Stimulated activated CD8-positive, alpha-beta memory T cell treated with anti-CD3 and anti-CD28 coated beads, Interleukin-15, amount 100 ng/mL, for 24 hours (primary cell): ENCODE data around the gene EBF3.

Experiments used
- DNase-seq: peaks from one replicate; pipeline ENCODE4 v3.0.0-alpha.2; 2020; ENCODE audit warnings: low read depth

The EBF3 gene

DNA sequence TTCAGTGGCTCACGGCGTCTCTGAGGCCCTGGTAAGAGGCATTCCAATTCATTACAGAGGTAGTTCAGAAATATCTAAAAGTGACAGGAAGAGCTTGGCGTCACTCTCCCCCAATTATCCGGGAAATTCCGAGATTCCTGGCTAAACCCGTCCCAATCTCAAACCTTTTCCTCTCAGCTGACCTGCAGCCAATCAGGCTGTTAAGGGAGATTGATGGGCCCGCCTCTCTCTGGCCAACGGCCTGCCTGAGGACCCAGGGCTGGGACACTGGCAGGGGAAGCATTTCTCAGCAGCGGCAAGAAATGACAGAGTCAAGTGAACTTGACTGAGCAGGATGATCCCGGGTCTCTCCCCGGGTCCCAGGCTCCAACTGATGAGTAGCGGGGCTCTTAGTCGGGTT, 72.3 kb downstream of the EBF3 start:
- no peak for DNase-seq

GRCh38 chr10:129890170-129890569, 73.9 kb downstream of the EBF3 start:
- no peak for DNase-seq

- DNase-seq: peak; percentile 35
Observed at GRCh38 chr10:129888784-129889616, 75.1 kb downstream of the EBF3 start.

GRCh38 chr10:129887986-129888783, 75.9 kb downstream of the EBF3 start:
- no peak for DNase-seq

DNA sequence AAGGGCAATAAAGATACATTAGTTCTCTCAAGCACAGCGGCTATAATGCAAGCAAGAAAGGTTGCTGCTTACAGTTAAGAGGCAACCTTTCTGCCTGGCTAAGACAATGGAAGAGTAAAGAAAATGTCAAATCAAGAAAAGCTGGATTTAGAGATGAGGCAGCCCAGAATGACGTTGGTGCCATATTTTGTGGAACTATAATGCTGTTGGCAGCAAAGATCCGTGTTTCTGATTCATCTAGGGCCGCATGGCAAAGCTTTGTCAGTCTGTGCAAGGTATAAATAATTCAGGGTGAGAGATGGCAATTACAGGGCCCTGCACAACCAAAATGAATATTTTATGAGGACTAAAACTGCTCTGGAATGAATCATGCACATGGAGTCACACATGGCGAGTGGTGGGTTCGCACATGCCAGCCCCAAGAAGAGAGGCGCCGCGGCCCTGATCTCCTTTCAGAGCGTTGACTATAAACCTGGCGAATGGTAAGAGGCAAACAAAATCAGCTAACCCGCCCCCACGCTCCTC, 76.6 kb downstream of the EBF3 start:
- DNase-seq: no peak

- DNase-seq: no peak
Observed at GRCh38 chr10:129886263-129886662, 77.8 kb downstream of the EBF3 start.

DNA sequence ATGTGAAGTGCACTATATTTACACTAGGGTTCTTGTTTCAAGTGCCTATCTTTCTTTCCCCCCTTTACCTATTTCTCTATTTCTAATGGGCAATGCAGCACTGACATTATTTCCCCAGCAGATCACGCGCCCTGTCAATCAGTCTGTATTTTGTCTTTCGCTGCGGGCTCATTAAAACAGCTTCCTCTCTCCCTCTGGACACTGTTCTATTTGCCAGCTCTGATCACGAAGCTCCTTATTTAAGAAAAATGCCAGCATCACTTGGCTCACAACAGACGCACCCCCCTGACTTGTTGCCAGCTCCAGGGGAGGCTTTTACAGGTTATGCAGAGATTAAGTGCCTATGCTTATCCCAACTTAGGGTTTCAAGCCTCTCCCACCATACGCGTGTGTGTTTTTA, 78.5 kb downstream of the EBF3 start:
- no peak for DNase-seq

DNA sequence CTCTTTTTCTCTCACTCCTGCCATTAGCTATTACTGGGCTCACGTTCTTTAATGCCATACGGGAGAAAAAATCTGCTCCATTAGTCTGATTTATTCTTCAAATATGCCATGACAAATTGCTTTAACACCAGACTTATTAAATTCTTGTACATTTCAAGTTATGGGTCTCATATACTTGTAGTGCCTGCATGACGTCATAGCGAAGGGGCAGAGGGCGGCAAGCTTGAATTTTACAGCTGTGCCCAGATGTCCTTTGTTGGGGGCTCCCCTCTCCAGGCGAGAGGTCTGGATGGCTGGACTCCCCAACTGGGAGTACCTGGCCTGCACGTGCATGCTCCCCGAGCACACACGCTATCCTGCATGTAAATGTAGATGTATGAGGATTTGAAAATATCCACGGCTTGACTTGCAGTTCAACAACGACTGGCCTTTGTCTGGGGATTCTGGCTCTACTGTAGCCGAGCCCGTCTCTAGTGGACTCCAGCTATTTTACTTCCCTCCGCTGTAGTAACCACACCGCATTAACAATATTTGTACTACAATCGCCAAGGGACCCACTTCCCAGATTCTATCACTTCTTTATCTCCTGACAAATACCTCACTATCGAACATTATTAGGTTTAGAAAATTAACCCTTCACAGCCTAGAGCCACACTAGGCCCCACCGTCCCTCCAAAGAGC, 79.5 kb downstream of the EBF3 start:
- DNase-seq: no peak

DNA sequence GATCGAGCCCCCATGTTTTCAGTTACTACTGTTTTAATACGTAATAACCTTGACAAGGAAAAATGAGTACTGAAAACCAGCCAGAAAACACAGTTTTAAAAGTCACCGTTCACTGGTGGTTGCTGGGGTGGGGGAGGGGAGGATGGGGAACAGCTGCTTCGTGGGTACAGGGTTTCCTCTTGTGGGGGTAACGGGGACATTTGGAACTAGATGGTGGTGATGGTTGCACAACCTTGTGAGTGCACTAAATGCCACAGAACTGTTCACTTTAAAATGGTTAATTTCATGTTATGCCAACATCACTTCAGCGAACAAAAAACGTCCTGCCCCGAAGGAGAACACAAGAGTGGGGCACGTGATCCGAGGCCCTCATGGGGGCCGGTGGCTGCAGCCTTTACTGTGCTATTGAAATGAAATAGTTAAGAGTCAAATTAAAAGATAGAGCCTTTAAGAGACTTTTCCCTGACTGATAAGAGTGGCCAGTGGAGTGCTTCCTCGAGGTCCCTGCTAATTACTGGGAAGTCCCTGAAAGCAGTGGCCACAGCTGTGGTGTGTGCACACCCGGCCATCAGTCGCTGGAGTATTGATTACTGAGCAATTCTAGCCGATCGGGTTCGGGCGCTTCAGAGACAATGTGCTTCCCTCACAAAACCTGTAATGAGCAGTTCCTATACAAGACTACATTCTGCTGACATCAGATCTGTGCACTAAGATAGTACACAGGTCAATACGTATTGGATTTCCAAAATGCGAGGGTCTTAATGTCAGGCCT, 80.3 kb downstream of the EBF3 start:
- DNase-seq: no peak

DNA sequence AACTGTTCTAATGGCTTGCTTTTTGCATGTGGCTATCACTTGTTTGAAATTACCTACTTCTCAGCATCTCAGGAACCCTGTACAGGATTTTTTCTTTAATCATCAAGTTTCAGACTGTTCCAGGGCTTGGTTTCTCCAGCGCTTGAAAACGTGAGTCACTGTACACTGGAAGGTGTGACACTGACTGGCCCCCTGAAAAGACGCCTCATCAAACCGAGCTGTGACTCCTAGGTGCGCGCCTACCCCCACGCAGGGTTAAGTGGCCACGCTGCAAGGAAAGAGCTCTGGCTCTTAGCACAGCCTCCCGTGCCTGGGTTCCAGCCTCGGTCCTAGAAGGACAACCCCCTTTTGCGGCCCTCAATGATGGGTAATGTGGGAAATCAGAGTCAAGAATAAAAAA, 81.0 kb downstream of the EBF3 start:
- no peak for DNase-seq

GRCh38 chr10:129882291-129883010, 81.6 kb downstream of the EBF3 start:
- DNase-seq: no peak

DNA sequence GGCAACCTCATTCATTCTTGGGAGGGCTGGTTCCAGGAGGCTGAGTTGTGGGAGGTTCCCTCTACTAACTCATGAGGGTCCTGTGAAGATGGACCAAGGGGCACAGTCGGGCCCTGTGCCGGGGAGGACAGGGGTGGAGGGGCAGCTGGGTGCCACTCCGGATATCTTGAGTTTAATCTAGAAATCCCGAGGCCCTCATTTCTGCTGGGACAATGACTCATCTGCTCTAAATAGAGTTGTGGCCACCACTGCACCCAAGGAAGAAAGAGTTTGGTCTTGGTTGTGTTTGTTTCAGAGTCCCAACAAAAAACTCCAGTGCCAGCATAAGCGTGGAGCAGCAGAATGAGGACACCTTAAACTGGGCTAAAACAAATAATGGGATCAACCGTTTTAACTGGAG, 82.4 kb downstream of the EBF3 start:
- no peak for DNase-seq

GRCh38 chr10:129880191-129880870, 83.7 kb downstream of the EBF3 start:
- DNase-seq: no peak

GRCh38 chr10:129879655-129880054, 84.4 kb downstream of the EBF3 start:
- DNase-seq: no peak

DNA sequence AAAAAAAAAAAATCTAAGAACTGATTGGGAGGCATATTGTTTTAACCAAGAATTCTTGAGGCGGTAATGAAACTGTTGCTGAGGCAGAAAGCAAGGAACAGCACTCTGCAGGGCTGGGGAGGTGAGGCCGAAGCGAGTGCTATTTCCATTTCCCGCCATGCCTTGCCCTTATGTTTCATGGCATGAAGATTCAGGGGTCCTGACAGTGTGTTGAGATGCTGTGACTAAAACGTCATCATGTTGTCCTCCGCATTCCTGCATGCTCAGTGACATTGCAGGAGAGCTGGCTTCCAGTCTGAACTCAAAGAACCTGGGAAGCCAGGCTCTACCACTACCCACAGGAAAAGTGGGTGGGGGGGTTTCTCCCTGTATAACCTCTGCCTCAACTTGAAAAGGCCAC, 85.2 kb downstream of the EBF3 start:
- no peak for DNase-seq

DNA sequence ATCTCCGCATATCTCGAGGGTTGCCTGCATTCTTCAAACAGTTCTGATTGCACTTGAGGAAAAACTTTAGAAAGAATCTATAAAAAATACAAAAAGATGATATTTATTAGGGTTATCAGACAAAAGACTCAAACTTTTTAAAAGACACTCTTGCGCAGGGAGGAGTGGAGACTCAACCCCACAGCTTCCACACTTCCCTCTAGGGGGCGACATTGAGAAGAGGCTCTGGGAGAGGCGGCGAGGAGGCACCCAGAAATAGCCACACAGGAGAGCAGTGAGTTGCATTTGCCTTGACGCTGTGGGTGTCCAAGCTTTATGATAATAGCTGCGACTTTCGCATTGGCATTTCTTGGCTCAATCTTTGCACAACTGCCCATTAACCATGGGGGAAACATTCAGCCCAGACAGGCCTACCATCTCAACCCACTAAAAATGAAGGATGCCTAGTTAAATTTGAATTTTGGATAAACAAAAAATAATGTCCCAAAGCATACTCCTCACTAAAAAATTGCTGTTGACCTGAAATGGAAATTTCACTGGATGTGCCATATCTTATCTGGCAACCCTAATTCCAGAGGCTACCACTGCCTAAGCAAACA, 86.2 kb downstream of the EBF3 start:
- DNase-seq: peak; percentile 6

DNA sequence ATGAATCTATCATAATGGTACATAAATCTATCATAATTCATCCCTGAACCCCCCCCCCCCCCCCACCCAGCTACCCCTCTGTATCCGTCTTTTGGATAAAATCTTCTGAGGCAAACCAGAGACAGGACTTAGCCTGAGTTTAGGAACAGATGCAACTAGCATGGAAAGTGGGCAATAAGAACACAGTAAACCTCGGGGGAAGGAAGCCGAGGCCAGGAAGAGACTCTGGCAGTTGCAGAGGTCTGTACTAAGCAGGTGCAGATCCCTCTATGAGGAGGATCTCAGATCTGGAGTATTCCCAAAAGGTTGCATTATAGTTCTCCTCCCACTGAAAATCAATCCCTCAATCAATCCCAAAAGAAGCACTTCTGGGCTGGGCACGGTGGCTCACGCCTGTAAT, 87.2 kb downstream of the EBF3 start:
- no peak for DNase-seq

GRCh38 chr10:129875993-129876726, 87.9 kb downstream of the EBF3 start:
- no peak for DNase-seq

DNA sequence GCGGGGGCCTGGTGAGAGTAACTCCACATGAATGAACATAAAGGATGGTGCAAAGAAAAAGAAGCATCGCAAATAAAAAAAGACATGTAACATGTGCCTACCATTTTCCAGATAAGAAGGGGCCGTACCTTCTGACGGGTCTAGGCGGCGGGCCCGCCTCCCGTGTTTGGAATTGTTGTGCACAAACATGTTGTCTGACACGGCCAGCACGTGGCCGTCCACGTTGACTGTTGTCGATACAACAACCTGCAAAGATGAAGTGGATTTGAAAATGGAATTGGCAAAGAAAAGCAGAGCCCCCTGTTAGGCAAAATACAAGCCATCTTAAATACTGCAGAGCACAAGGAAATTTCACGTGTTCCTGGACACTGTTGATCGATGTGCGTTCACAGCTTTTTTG, 90.7 kb downstream of the EBF3 start:
- DNase-seq: no peak
